Spinal cord (tissue), 10 donors: ENCODE data around the gene FRMPD2. TPM values are rescaled to one million over a fixed set of nuclear protein-coding genes. Genes with fewer than 3 reads are reported as not detected.
"Not testable (repeated sequence)": the region's sequence is repeated elsewhere in the genome, so short reads cannot be mapped to it uniquely, and the experiment has no call there.

Experiments
- DNase-seq, 6 donors: peaks; one replicate each; pipeline versions ENCODE4 v3.0.0 to v3.0.0-alpha.2; 2013 to 2015; ENCODE audit warnings: low spot score in 6 of 6, low read depth in 4 of 6
- H3K27ac ChIP-seq: one replicate; pipeline ENCODE4 v1.5.1; 2013; ENCODE audit warnings: low read depth, low read length, control low read depth
- H3K27me3 ChIP-seq: one replicate; pipeline ENCODE4 v1.6.1; 2013; ENCODE audit warnings: low read length; ENCODE audit not compliant: control insufficient read depth, insufficient read depth
- H3K36me3 ChIP-seq: one replicate; pipeline ENCODE4 v1.6.1; 2013; ENCODE audit warnings: low read length; ENCODE audit not compliant: control insufficient read depth, insufficient read depth
- H3K4me1 ChIP-seq: one replicate; pipeline ENCODE4 v1.6.1; 2013; ENCODE audit warnings: low read length; ENCODE audit not compliant: control insufficient read depth, insufficient read depth
- H3K4me3 ChIP-seq: one replicate; pipeline ENCODE4 v1.5.1; 2013; ENCODE audit warnings: low read depth, low read length, control low read depth
- H3K9me3 ChIP-seq: one replicate; pipeline ENCODE4 v1.6.1; 2013; ENCODE audit warnings: low read length; ENCODE audit not compliant: control insufficient read depth, insufficient read depth
- WGBS: methylation state at CpG from one replicate; pipeline ENCODE4 v1.1.5; 2013; ENCODE audit warnings: missing lambda C conversion rate; ENCODE audit not compliant: insufficient coverage; 5-methylcytosine and 5-hydroxymethylcytosine counted together
- polyA plus RNA-seq, 2 donors: library from polyadenylated mRNA; unstranded; fragments of 120-200 nt; gene quantifications; one replicate each; pipeline ENCODE4 v1.2.1, GENCODE V29; 2013; ENCODE audit not compliant: insufficient read length in 2 of 2
- total RNA-seq, 2 donors: library from RNA; depleted of rRNA in 1 of 2; stranded (reverse); fragments of 120-200 nt in 1 of 2; fragments of >200 nt in 1 of 2; gene quantifications; one replicate each; pipeline versions ENCODE4 v1.2.3 to v1.2.4, GENCODE V29; 2013 to 2014
- donor health status: healthy.

FRMPD2 gene
- total and polyA plus RNA-seq, 4 donors = 5.5 to 14.9 (median 14.1) TPM

GRCh38 chr10:48282829-48283228, 8.3 kb upstream of the FRMPD2 start:
- Histone ChIP-seq H3K36me3 (no peaks in the 10 kb centered on the region), H3K27me3 (no peaks in the 10 kb centered on the region), H3K4me3 (no peak overlapping the region), H3K4me1 (peaks cover 7% of the 10 kb centered on the region), H3K9me3 (no peaks in the 10 kb centered on the region), H3K27ac (no peak overlapping the region)
- no peak for DNase-seq

- not testable (repeated sequence) for H3K4me3 ChIP-seq, H3K4me1 ChIP-seq, DNase-seq, H3K36me3 ChIP-seq, H3K27me3 ChIP-seq, H3K27ac ChIP-seq, H3K9me3 ChIP-seq
- 81% methylated on average over 2 of the region's 4 CpGs for WGBS
Observed at GRCh38 chr10:48281697-48282096, 7.2 kb upstream of the FRMPD2 start.

- no peak overlapping the region for H3K27ac ChIP-seq
- WGBS = 100% methylated on average over 2 of the region's 2 CpGs
Observed at GRCh38 chr10:48279081-48279751, 4.7 kb upstream of the FRMPD2 start.

GRCh38 chr10:48277093-48277492, 2.6 kb upstream of the FRMPD2 start:
- Histone ChIP-seq H3K4me3 (no peak overlapping the region), H3K4me1 (peaks cover 4% of the 10 kb centered on the region), H3K27ac (no peak overlapping the region), H3K9me3 (no peaks in the 10 kb centered on the region), H3K27me3 (no peaks in the 10 kb centered on the region), H3K36me3 (no peaks in the 10 kb centered on the region)
- no peak for DNase-seq
- WGBS = no CpG with 5 or more reads among the region's 1 CpG

More at GRCh38 chr10:48279081-48279751, 4.7 kb upstream of the FRMPD2 start:
- no peaks in the 10 kb centered on the region for H3K27me3 ChIP-seq
- H3K9me3 ChIP-seq = no peaks in the 10 kb centered on the region
- DNase-seq = no peak
- no peaks in the 10 kb centered on the region for H3K36me3 ChIP-seq
- no peak overlapping the region for H3K4me3 ChIP-seq
- peaks cover 4% of the 10 kb centered on the region for H3K4me1 ChIP-seq

- H3K4me3 ChIP-seq = no peak overlapping the region
- peaks cover 15% of the 10 kb centered on the region for H3K4me1 ChIP-seq
- H3K27me3 ChIP-seq = no peaks in the 10 kb centered on the region
- no peak overlapping the region for H3K27ac ChIP-seq
- no peaks in the 10 kb centered on the region for H3K36me3 ChIP-seq
- no CpG with 5 or more reads among the region's 2 CpGs for WGBS
- no peak for DNase-seq
- H3K9me3 ChIP-seq = no peaks in the 10 kb centered on the region
Observed at GRCh38 chr10:48273741-48274140, 755 bp downstream of the FRMPD2 start.

- no CpG with 5 or more reads among the region's 2 CpGs for WGBS
- DNase-seq = no peak
- Histone ChIP-seq H3K27ac (no peak overlapping the region), H3K4me3 (no peak overlapping the region), H3K27me3 (no peaks in the 10 kb centered on the region), H3K9me3 (no peaks in the 10 kb centered on the region), H3K36me3 (no peaks in the 10 kb centered on the region), H3K4me1 (peaks cover 15% of the 10 kb centered on the region)
Observed at GRCh38 chr10:48272682-48273081, 1.8 kb downstream of the FRMPD2 start.

- no peak overlapping the region for H3K4me3 ChIP-seq
- no peak overlapping the region for H3K27ac ChIP-seq
- H3K9me3 ChIP-seq = no peaks in the 10 kb centered on the region
- no peaks in the 10 kb centered on the region for H3K27me3 ChIP-seq
- H3K4me1 ChIP-seq = peaks cover 15% of the 10 kb centered on the region
- WGBS = 57% methylated on average over 5 of the region's 5 CpGs
- peak in 2 of 6 donors; percentile 59 to 60 for DNase-seq
- H3K36me3 ChIP-seq = no peaks in the 10 kb centered on the region
Observed at GRCh38 chr10:48271047-48271730, 3.3 kb downstream of the FRMPD2 start.

- Histone ChIP-seq H3K9me3 (no peaks in the 10 kb centered on the region), H3K27ac (no peak overlapping the region), H3K4me1 (peaks cover 7% of the 10 kb centered on the region), H3K27me3 (no peaks in the 10 kb centered on the region), H3K4me3 (no peak overlapping the region), H3K36me3 (no peaks in the 10 kb centered on the region)
- no peak for DNase-seq
- WGBS = 83% methylated on average over 4 of the region's 4 CpGs
Observed at GRCh38 chr10:48266528-48266927, 8.0 kb downstream of the FRMPD2 start.

- no peak for DNase-seq
- H3K9me3 ChIP-seq = no peaks in the 10 kb centered on the region
- H3K27ac ChIP-seq = no peak overlapping the region
- no peaks in the 10 kb centered on the region for H3K27me3 ChIP-seq
- 20% methylated on average over 1 of the region's 1 CpG for WGBS
- H3K4me1 ChIP-seq = peaks cover 4% of the 10 kb centered on the region
- H3K4me3 ChIP-seq = no peak overlapping the region
- H3K36me3 ChIP-seq = no peaks in the 10 kb centered on the region
Observed at GRCh38 chr10:48258105-48258504, 16.4 kb downstream of the FRMPD2 start.

- Histone ChIP-seq H3K27me3 (no peaks in the 10 kb centered on the region), H3K27ac (no peak overlapping the region), H3K9me3 (no peaks in the 10 kb centered on the region), H3K4me1 (peaks cover 4% of the 10 kb centered on the region), H3K4me3 (no peak overlapping the region), H3K36me3 (no peaks in the 10 kb centered on the region)
- WGBS = 83% methylated on average over 1 of the region's 3 CpGs
- no peak for DNase-seq
Observed at GRCh38 chr10:48257407-48257961, 17.0 kb downstream of the FRMPD2 start.
